ENCODE data around the gene PTMA. TPM values are rescaled to one million over a fixed set of nuclear protein-coding genes. Genes with fewer than 3 reads are reported as not detected.

Gene PTMA
- polyA plus RNA-seq, 1 of the 3 experiments (the other 2 are of a cell fraction): 767 TPM

DNA sequence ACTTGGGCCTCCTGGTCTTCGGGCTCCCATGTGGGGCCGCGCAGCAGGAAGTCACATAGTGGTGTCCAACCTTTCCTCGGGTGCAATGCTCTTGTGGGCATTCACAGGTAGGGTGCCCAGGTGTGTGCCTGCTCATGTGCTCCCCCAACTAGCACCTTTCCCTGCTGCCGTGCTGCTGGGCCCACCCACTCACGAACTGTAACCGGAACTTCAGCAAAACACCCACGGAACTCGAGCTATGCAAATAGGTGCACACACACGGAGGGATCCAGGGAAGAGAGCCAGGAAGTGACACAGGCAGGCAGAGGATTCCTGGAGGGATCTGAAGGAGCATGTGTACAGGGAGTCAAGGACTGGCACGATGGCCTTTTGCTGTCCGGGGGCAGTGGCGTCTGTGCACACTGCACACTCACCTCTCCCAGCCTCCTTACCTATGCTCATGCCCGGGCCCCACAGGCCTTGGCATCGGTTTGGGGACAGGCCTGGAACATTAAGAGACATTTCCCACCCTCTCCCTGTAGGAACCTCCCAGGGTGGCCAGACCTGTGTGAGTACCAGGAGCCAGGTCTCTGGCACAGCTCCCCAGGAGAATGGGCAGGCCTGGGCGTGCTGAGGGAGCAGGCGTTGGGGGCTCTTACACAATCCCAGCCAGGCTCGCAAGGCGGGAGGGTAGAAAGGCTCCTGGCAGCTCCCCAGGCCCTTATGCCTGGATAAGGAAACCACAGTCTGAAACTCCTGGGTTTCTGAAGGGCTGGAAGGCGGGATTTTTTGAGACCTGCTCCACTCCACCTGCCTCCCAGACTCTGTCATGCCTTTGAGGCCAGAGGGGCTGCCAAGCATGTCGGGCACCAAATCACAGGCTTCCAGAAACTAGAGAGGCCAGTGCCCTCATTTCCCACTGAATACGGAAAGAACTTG is 6.6 kb upstream of the PTMA start:
- H3K4me2 ChIP-seq: no peak overlapping the region

More for the DNA sequence above, 6.6 kb upstream of the PTMA start:
- DNase-seq: no peak
- Histone ChIP-seq H3K79me2 (ENCODE audit: insufficient read depth) (peaks cover 11% of the 10 kb centered on the region; the same call in 1 of the 2 replicates), H3K4me3 (ENCODE audit: low read depth in 2 of 2, low read length in 1 of 2) (no peak overlapping the region), H3K9me3 (no peaks in the 10 kb centered on the region), H3K27ac (ENCODE audit: low read depth in 2 of 2, low read length in 1 of 2) (no peak overlapping the region), H3K9me2 (no peaks in the 10 kb centered on the region), H4K20me1 (ENCODE audit: insufficient read depth) (no peaks in the 10 kb centered on the region), H3K9ac (no peak overlapping the region), H3K4me1 (ENCODE audit: control insufficient read depth in 1 of 2, insufficient read depth in 2 of 2, low read depth in 1 of 2, low read length in 1 of 2) (peaks cover 0 to 7% of the 10 kb centered on the region in 2 experiments; a peak in 1 of 4 replicates), H2AFZ (ENCODE audit: low read depth) (no peak overlapping the region), H3K36me3 (replicated peaks in 1 of 2; ENCODE audit: control insufficient read depth in 1 of 2, insufficient read depth in 2 of 2, low read length in 1 of 2) (no peaks in the 10 kb centered on the region), H3F3A (replicated peaks; ENCODE audit: insufficient read depth) (no peaks in the 10 kb centered on the region), H3K27me3 (ENCODE audit: insufficient read depth) (no peaks in the 10 kb centered on the region)
- TF ChIP-seq FOXM1 (IDR thresholded peaks at IDR 0.05; ENCODE audit: low read depth): no peak
- TF ChIP-seq, protein P1, sequence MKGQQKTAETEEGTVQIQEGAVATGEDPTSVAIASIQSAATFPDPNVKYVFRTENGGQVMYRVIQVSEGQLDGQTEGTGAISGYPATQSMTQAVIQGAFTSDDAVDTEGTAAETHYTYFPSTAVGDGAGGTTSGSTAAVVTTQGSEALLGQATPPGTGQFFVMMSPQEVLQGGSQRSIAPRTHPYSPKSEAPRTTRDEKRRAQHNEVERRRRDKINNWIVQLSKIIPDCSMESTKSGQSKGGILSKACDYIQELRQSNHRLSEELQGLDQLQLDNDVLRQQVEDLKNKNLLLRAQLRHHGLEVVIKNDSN (IDR thresholded peaks at IDR 0.05; ENCODE audit: borderline replicate concordance, low read depth): no peak
- no peak for TF ChIP-seq NFIC (IDR thresholded peaks at IDR 0.05; ENCODE audit: borderline replicate concordance)
- TF ChIP-seq FOSL2 (IDR thresholded peaks at IDR 0.05; ENCODE audit: borderline replicate concordance, low read depth): no peak
- TF ChIP-seq, protein P2, sequence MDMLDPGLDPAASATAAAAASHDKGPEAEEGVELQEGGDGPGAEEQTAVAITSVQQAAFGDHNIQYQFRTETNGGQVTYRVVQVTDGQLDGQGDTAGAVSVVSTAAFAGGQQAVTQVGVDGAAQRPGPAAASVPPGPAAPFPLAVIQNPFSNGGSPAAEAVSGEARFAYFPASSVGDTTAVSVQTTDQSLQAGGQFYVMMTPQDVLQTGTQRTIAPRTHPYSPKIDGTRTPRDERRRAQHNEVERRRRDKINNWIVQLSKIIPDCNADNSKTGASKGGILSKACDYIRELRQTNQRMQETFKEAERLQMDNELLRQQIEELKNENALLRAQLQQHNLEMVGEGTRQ (IDR thresholded peaks at IDR 0.05; ENCODE audit: borderline replicate concordance, low read depth, low read length): no peak
- TF ChIP-seq, protein P3, sequence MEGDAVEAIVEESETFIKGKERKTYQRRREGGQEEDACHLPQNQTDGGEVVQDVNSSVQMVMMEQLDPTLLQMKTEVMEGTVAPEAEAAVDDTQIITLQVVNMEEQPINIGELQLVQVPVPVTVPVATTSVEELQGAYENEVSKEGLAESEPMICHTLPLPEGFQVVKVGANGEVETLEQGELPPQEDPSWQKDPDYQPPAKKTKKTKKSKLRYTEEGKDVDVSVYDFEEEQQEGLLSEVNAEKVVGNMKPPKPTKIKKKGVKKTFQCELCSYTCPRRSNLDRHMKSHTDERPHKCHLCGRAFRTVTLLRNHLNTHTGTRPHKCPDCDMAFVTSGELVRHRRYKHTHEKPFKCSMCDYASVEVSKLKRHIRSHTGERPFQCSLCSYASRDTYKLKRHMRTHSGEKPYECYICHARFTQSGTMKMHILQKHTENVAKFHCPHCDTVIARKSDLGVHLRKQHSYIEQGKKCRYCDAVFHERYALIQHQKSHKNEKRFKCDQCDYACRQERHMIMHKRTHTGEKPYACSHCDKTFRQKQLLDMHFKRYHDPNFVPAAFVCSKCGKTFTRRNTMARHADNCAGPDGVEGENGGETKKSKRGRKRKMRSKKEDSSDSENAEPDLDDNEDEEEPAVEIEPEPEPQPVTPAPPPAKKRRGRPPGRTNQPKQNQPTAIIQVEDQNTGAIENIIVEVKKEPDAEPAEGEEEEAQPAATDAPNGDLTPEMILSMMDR (IDR thresholded peaks at IDR 0.05): no peak
- no peak for TF ChIP-seq RFX5 (IDR thresholded peaks at IDR 0.05; ENCODE audit: low read length)
- TF ChIP-seq, protein P4, sequence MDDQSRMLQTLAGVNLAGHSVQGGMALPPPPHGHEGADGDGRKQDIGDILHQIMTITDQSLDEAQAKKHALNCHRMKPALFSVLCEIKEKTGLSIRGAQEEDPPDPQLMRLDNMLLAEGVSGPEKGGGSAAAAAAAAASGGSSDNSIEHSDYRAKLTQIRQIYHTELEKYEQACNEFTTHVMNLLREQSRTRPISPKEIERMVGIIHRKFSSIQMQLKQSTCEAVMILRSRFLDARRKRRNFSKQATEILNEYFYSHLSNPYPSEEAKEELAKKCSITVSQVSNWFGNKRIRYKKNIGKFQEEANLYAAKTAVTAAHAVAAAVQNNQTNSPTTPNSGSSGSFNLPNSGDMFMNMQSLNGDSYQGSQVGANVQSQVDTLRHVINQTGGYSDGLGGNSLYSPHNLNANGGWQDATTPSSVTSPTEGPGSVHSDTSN (IDR thresholded peaks at IDR 0.05): no peak
- ChIA-PET CTCF (interaction anchor here (1.3 to 34.6 kb wide), 4 partner anchors 8 to 16 kb away, joined by 4 to 1218 read pairs (median 16); no protein-coding TSS in a partner anchor), POLR2A (interaction anchor here (1.2 kb wide), 1 partner anchor 13 kb away, joined by 4 read pairs; no protein-coding TSS in a partner anchor)
- 88% methylated on average over 18 of the region's 22 CpGs for WGBS (ENCODE audit: low lambda C conversion rate)

All from SK-N-SH (cell line).